NCI-H1436 (cell line): ENCODE results near the gene MCOLN1.

Source experiments
- DNase-seq: peaks from one replicate; lab custom pipeline; 2025; lab: John Stamatoyannopoulos, UW

Gene MCOLN1

GRCh38 chr19:7542556-7543348, 20.3 kb downstream of the MCOLN1 start:
- no peak for DNase-seq

GRCh38 chr19:7544626-7545025, 22.2 kb downstream of the MCOLN1 start:
- DNase-seq: no peak

- DNase-seq: no peak
These were observed 22.9 kb downstream of the MCOLN1 start for GRCh38 chr19:7545300-7545699.

GRCh38 chr19:7545904-7546303, 23.5 kb downstream of the MCOLN1 start:
- no peak for DNase-seq

GRCh38 chr19:7547159-7547558, 24.7 kb downstream of the MCOLN1 start:
- DNase-seq: no peak

GRCh38 chr19:7549429-7550148, 27.2 kb downstream of the MCOLN1 start:
- no peak for DNase-seq

- no peak for DNase-seq
These were observed 27.8 kb downstream of the MCOLN1 start for GRCh38 chr19:7550169-7550770.

- no peak for DNase-seq
These were observed 28.8 kb downstream of the MCOLN1 start for GRCh38 chr19:7550987-7551761.

GRCh38 chr19:7552781-7553180, 30.4 kb downstream of the MCOLN1 start:
- no peak for DNase-seq

GRCh38 chr19:7554565-7554964, 32.1 kb downstream of the MCOLN1 start:
- no peak for DNase-seq

- no peak for DNase-seq
These were observed 32.8 kb downstream of the MCOLN1 start for GRCh38 chr19:7554990-7555864.

GRCh38 chr19:7556696-7557315, 34.4 kb downstream of the MCOLN1 start:
- DNase-seq: no peak

GRCh38 chr19:7558667-7559066, 36.2 kb downstream of the MCOLN1 start:
- DNase-seq: no peak

GRCh38 chr19:7559102-7559501, 36.7 kb downstream of the MCOLN1 start:
- no peak for DNase-seq

GRCh38 chr19:7560255-7560654, 37.8 kb downstream of the MCOLN1 start:
- DNase-seq: no peak

- DNase-seq: no peak
These were observed 38.9 kb downstream of the MCOLN1 start for GRCh38 chr19:7561325-7561724.

GRCh38 chr19:7562646-7563393, 40.4 kb downstream of the MCOLN1 start:
- DNase-seq: no peak

- DNase-seq: no peak
These were observed 42.4 kb downstream of the MCOLN1 start for GRCh38 chr19:7564866-7565265.

- DNase-seq: no peak
These were observed 42.9 kb downstream of the MCOLN1 start for GRCh38 chr19:7565332-7565731.

GRCh38 chr19:7570761-7571160, 48.3 kb downstream of the MCOLN1 start:
- no peak for DNase-seq
